Measurements from ENCODE around the gene CMPK2. TPM values are rescaled to one million over a fixed set of nuclear protein-coding genes. Genes with fewer than 3 reads are reported as not detected.

CMPK2 gene
- total RNA-seq, 4 donors from 2014 or later = 3.8 to 15.3 (median 6.3) TPM

DNA sequence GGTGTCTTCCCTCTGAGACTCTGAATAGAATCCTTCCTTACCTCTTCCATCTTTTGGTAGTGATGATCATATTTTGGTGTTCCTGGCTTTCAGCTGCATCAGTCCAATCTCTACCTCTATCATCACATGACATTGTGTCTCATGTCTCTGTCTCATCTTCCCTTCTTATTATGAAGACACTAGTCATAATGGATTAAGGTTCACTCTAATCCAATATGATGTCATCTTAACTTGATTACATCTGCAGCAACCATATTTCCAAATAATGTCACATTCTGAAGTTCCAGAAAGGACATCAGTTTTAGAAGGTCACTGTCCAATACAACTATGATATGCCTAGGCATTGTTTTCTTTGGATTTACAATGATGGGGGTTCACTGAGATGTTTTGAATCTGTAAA lies 31.5 kb downstream of the CMPK2 start:
- Histone ChIP-seq H3K4me3 (replicated peaks in 1 of 3) (no peak overlapping the region), H3K9me3 (no peaks in the 10 kb centered on the region), H3K36me3 (no peaks in the 10 kb centered on the region), H3K4me1 (no peaks in the 10 kb centered on the region), H3K27me3 (no peaks in the 10 kb centered on the region), H3K27ac (no peak overlapping the region)
- DNase-seq = no peak
- intact Hi-C loops (cut with DNase I) = no loop called here
- TF ChIP-seq, protein P1, sequence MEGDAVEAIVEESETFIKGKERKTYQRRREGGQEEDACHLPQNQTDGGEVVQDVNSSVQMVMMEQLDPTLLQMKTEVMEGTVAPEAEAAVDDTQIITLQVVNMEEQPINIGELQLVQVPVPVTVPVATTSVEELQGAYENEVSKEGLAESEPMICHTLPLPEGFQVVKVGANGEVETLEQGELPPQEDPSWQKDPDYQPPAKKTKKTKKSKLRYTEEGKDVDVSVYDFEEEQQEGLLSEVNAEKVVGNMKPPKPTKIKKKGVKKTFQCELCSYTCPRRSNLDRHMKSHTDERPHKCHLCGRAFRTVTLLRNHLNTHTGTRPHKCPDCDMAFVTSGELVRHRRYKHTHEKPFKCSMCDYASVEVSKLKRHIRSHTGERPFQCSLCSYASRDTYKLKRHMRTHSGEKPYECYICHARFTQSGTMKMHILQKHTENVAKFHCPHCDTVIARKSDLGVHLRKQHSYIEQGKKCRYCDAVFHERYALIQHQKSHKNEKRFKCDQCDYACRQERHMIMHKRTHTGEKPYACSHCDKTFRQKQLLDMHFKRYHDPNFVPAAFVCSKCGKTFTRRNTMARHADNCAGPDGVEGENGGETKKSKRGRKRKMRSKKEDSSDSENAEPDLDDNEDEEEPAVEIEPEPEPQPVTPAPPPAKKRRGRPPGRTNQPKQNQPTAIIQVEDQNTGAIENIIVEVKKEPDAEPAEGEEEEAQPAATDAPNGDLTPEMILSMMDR (IDR thresholded peaks at IDR 0.05) = no peak
- no peak for TF ChIP-seq POLR2A (IDR thresholded peaks at IDR 0.05)

GRCh38 chr2:6833300-6833604 lies 32.5 kb downstream of the CMPK2 start:
- Histone ChIP-seq H3K36me3 (no peaks in the 10 kb centered on the region), H3K4me3 (replicated peaks in 1 of 3) (no peak overlapping the region), H3K9me3 (no peaks in the 10 kb centered on the region), H3K27ac (no peak overlapping the region), H3K4me1 (no peaks in the 10 kb centered on the region), H3K27me3 (no peaks in the 10 kb centered on the region)
- 88 to 89% methylated on average over 2 of the region's 2 CpGs for WGBS, 2 donors
- TF ChIP-seq, protein P1 (IDR thresholded peaks at IDR 0.05) = no peak
- TF ChIP-seq POLR2A (IDR thresholded peaks at IDR 0.05) = no peak
- intact Hi-C loops (cut with DNase I) = no loop called here
- DNase-seq = no peak

DNA sequence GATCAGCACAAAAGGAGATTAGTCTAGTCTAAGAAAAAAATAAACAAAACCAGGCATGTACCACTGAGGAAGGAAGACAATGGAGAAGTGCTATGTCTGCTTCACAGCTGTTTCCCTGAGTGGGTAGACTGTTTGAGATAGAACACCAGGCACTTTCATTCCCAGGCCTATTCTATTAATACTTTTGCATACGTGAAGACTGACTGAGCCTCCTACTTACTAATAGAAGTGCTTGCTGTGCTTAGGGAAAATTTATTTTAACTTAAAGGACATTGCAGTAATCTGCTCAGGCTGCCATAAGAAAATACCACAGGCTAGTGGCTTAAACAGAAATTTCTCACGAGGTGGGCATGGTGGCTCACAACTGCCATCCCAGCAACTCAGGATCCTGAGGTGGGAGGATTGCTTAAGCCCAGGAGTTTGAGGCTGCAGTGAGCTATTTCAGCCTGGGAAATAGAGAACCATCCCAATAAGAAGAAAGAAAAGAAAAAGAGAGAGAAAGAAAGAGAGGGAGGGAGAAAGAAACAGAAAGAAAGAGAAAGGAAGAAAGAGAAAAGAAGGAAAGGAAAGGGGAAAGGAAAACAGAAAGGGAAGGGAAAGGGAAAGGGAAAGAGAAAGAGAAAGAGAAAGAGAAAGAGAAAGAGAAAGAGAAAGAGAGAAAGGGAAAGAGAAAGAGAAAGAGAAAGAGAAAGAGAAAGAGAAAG lies 33.0 kb downstream of the CMPK2 start:
- no peak for DNase-seq
- no peaks in the 10 kb centered on the region for H3K4me1 ChIP-seq
- 74 to 81% methylated on average over 2 of the region's 2 CpGs for WGBS, 2 donors
- intact Hi-C loops (cut with DNase I) = no loop called here
- no peak overlapping the region for H3K27ac ChIP-seq
- no peak overlapping the region for H3K4me3 ChIP-seq (replicated peaks in 1 of 3)
- H3K36me3 ChIP-seq = no peaks in the 10 kb centered on the region
- H3K9me3 ChIP-seq = no peaks in the 10 kb centered on the region
- no peak for TF ChIP-seq POLR2A (IDR thresholded peaks at IDR 0.05)
- TF ChIP-seq, protein P1 (IDR thresholded peaks at IDR 0.05) = no peak
- H3K27me3 ChIP-seq = no peaks in the 10 kb centered on the region

DNA sequence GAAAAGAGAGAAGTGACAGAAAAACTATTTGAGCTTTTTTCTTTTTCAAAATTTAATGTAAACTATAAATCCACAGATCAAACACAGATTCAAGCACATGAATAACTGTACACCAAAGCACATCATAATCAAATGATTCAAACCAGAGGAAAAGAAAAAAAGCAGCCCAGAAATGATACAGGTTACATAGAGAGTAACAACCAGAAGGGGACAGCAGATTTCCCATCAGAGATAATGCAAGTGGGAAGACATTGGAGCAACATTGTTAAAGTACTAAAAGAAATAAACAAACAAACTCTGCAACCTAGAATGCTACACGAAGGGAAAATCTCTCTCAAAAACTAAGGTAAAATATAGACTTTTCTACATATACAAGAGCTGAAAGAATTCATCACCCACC lies 34.5 kb downstream of the CMPK2 start:
- TF ChIP-seq, protein P1 (IDR thresholded peaks at IDR 0.05) = no peak
- no peak for TF ChIP-seq POLR2A (IDR thresholded peaks at IDR 0.05)
- WGBS, 2 donors = 62 to 65% methylated on average over 1 of the region's 1 CpG
- H3K4me1 ChIP-seq = no peaks in the 10 kb centered on the region
- H3K36me3 ChIP-seq = no peaks in the 10 kb centered on the region
- no peak overlapping the region for H3K4me3 ChIP-seq (replicated peaks in 1 of 3)
- intact Hi-C loops (cut with DNase I) = no loop called here
- H3K27me3 ChIP-seq = no peaks in the 10 kb centered on the region
- H3K9me3 ChIP-seq = no peaks in the 10 kb centered on the region
- H3K27ac ChIP-seq = no peak overlapping the region
- no peak for DNase-seq

GRCh38 chr2:6828299-6828584 lies 37.5 kb downstream of the CMPK2 start:
- Histone ChIP-seq H3K27ac (no peak overlapping the region), H3K4me3 (replicated peaks in 1 of 3) (no peak overlapping the region), H3K36me3 (no peaks in the 10 kb centered on the region), H3K4me1 (no peaks in the 10 kb centered on the region), H3K9me3 (no peaks in the 10 kb centered on the region), H3K27me3 (no peaks in the 10 kb centered on the region)
- intact Hi-C loops (cut with DNase I) = no loop called here
- TF ChIP-seq POLR2A (IDR thresholded peaks at IDR 0.05) = no peak
- TF ChIP-seq, protein P1 (IDR thresholded peaks at IDR 0.05) = peak in 4 of 6 experiments; percentile 18 to 56 (median 38)
- DNase-seq = no peak
- WGBS, 2 donors = 11% methylated on average over 2 of the region's 2 CpGs
